ENCODE measurements around the gene ARID1A.

DNA sequence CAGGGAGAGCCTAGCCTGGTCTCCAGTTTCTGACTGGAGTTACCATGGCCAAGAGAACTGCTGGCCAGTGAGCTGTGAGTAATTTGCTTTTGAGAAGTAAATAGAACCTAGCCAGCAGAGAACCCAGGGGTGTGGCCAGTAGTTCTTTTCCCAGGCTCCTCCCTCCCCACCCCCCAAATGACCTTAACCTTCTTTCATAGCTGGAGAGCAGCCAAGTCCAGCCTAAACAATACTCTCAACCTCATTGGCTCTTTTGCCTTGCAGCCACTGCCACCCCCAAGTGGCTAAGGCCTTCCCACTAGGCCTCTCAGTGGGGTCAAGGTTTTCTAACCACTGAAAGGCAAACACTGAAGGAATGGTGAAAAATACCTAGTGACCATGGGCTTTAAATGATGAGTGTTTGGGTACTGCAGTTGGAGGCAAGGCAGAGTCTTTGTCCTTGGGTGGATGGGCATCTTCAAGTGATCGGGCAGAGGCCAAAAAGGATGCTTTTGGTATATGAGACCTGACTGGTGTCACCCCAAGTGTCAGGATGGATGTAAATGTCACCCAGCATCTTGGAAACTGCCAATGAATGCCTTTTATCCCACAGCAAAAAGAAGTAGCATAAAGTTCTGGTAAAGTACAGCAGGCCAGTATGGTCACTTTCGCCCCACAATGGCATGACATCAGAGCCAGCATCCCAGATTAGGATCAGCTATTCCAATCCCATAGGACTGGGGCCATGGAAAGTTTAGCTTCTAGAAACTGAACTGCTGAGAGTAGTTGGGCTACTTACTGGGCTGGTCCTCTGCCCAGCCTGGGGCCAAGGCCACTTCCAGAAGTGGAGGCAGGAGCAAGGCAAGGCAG is 88.4 kb downstream of the ARID1A start:
- TF ChIP-seq, protein P1, sequence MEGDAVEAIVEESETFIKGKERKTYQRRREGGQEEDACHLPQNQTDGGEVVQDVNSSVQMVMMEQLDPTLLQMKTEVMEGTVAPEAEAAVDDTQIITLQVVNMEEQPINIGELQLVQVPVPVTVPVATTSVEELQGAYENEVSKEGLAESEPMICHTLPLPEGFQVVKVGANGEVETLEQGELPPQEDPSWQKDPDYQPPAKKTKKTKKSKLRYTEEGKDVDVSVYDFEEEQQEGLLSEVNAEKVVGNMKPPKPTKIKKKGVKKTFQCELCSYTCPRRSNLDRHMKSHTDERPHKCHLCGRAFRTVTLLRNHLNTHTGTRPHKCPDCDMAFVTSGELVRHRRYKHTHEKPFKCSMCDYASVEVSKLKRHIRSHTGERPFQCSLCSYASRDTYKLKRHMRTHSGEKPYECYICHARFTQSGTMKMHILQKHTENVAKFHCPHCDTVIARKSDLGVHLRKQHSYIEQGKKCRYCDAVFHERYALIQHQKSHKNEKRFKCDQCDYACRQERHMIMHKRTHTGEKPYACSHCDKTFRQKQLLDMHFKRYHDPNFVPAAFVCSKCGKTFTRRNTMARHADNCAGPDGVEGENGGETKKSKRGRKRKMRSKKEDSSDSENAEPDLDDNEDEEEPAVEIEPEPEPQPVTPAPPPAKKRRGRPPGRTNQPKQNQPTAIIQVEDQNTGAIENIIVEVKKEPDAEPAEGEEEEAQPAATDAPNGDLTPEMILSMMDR (IDR thresholded peaks at IDR 0.05; ENCODE audit: low read depth, low read length, missing input control), result no peak
- TF ChIP-seq, protein P2, sequence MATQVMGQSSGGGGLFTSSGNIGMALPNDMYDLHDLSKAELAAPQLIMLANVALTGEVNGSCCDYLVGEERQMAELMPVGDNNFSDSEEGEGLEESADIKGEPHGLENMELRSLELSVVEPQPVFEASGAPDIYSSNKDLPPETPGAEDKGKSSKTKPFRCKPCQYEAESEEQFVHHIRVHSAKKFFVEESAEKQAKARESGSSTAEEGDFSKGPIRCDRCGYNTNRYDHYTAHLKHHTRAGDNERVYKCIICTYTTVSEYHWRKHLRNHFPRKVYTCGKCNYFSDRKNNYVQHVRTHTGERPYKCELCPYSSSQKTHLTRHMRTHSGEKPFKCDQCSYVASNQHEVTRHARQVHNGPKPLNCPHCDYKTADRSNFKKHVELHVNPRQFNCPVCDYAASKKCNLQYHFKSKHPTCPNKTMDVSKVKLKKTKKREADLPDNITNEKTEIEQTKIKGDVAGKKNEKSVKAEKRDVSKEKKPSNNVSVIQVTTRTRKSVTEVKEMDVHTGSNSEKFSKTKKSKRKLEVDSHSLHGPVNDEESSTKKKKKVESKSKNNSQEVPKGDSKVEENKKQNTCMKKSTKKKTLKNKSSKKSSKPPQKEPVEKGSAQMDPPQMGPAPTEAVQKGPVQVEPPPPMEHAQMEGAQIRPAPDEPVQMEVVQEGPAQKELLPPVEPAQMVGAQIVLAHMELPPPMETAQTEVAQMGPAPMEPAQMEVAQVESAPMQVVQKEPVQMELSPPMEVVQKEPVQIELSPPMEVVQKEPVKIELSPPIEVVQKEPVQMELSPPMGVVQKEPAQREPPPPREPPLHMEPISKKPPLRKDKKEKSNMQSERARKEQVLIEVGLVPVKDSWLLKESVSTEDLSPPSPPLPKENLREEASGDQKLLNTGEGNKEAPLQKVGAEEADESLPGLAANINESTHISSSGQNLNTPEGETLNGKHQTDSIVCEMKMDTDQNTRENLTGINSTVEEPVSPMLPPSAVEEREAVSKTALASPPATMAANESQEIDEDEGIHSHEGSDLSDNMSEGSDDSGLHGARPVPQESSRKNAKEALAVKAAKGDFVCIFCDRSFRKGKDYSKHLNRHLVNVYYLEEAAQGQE (IDR thresholded peaks at IDR 0.05), result peak; percentile 90
- peak; percentile 71 to 91 for TF ChIP-seq JUND (IDR thresholded peaks at IDR 0.05)
- peak; percentile 61 to 65 for TF ChIP-seq RAD21 (IDR thresholded peaks at IDR 0.05)
- TF ChIP-seq, protein P3, sequence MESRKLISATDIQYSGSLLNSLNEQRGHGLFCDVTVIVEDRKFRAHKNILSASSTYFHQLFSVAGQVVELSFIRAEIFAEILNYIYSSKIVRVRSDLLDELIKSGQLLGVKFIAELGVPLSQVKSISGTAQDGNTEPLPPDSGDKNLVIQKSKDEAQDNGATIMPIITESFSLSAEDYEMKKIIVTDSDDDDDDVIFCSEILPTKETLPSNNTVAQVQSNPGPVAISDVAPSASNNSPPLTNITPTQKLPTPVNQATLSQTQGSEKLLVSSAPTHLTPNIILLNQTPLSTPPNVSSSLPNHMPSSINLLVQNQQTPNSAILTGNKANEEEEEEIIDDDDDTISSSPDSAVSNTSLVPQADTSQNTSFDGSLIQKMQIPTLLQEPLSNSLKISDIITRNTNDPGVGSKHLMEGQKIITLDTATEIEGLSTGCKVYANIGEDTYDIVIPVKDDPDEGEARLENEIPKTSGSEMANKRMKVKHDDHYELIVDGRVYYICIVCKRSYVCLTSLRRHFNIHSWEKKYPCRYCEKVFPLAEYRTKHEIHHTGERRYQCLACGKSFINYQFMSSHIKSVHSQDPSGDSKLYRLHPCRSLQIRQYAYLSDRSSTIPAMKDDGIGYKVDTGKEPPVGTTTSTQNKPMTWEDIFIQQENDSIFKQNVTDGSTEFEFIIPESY (IDR thresholded peaks at IDR 0.05), result peak; percentile 82
- peak; percentile 86 for TF ChIP-seq YY1 (IDR thresholded peaks at IDR 0.05)
- TF ChIP-seq EGR1 (IDR thresholded peaks at IDR 0.05; ENCODE audit: low read depth in 2 of 2), result peak in 1 of 2 donors; percentile 80
- peak; percentile 99 for TF ChIP-seq SP1 (IDR thresholded peaks at IDR 0.05)
